Measurements from ENCODE around the gene CNNM4.

Gene CNNM4

DNA sequence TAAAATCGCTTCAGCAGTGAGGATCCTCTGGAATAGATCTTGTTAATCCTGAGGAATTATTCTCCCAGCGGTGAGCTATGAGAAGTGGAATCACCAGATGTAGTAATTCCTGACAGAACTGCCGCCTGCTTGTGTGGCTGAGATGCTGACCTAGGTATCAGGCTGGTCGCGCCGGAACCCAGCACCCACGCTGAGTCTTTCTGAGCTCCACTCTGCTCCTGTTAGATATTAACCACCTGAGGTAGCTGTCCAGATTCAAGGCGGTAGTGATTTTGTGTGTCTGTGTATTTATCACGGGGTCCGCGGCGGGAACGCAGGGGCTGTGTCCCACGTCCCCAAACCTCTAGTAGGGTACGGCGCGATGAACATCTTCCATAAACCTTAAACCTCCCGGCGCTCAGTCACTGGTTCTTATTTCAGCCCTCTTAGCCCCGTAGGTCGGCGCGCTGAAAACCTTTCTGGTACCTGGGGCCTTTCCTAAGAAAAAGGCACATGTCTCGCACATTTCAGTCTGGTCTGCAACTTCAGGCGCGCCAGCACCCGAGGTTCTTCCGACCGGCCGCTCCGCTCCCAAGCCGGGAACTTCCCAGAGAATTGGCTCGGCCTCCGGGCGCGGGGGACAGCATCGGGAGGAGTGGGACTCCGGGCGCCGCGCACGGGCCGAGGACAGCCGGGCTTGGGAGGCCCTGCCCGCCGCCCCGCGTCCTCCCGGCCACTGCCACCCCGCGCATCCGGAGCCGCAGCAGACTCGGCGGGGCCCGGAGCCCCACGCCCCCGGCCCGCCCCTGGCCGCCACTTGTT is 54.8 kb downstream of the CNNM4 start:
- DNase-seq, result peak in 3 of 6 experiments; percentile 37 to 76 (median 67)

DNA sequence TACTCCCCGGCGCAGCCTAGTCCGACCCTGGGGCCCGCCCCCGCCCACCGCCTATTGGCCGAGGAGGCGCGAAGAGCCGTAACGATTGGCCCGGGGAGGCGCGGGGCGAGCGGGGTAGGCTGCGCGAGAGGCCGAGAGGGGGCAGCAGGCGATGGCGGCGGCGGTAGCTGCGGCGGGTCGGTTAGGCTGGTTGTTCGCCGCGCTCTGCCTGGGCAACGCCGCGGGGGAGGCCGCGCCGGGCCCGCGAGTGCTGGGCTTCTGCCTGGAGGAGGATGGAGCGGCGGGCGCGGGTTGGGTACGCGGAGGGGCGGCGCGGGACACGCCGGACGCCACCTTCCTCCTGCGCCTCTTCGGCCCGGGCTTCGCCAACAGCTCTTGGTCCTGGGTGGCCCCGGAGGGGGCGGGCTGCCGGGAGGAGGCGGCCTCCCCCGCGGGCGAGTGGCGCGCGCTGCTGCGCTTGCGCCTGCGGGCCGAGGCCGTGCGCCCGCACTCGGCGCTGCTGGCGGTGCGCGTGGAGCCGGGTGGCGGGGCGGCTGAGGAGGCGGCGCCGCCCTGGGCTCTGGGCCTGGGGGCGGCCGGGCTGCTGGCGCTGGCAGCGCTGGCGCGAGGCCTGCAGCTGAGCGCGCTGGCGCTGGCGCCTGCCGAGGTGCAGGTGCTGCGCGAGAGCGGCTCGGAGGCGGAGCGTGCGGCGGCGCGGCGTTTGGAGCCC is 55.6 kb downstream of the CNNM4 start, which contains the start of gene CNNM3:
TSS of gene CNNM3 (plus strand) at position 142 of the 709 bp plus-strand sequence. CDS start at position 152, 10 bp downstream.
- peak; percentile 86 to 93 (median 91) for DNase-seq

DNA sequence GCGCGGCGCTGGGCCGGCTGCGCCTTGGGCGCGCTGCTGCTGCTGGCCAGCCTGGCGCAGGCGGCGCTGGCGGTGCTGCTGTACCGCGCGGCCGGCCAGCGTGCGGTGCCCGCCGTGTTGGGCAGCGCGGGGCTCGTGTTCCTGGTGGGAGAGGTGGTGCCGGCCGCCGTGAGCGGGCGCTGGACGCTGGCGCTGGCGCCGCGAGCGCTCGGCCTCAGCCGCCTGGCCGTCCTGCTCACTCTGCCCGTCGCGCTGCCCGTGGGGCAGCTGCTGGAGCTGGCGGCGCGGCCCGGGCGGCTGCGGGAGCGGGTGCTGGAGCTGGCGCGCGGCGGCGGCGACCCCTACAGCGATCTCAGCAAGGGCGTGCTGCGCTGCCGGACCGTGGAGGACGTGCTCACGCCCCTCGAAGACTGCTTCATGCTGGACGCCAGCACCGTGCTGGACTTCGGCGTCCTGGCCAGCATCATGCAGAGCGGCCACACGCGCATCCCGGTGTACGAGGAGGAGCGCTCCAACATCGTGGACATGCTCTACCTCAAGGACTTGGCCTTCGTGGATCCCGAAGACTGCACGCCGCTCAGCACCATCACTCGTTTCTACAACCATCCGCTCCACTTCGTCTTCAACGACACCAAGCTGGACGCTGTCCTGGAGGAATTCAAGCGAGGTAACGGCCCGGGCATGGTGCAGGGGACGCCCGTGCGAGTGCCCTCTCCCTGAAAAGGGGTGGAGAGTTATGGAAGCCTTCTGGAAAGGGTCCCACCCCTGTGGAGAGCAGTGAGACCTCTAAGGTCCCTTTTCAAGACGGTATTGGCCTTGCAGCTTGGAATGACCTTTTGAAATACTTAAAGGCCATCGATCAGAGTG is 56.4 kb downstream of the CNNM4 start:
- peak in 1 of 6 experiments; percentile 33 for DNase-seq

DNA sequence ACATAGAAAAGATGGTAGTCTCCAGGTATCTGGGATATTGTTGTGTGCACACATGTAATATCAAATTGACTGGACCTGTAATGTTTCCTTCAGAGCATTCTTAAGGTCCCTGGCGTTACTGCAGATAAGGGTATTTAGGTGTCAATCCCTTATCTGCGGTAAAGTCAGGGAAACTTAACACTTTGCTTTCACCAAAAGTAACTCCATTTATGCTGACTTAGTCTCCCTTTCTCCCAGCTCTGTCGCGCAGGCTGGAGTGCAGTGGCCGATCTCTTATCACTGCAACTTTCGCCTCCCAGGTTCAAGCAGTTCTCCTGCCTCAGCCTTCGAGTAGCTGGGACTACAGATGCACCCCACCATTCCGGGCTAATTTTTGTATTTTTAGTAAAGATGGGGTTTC is 57.2 kb downstream of the CNNM4 start:
- no peak for DNase-seq

DNA sequence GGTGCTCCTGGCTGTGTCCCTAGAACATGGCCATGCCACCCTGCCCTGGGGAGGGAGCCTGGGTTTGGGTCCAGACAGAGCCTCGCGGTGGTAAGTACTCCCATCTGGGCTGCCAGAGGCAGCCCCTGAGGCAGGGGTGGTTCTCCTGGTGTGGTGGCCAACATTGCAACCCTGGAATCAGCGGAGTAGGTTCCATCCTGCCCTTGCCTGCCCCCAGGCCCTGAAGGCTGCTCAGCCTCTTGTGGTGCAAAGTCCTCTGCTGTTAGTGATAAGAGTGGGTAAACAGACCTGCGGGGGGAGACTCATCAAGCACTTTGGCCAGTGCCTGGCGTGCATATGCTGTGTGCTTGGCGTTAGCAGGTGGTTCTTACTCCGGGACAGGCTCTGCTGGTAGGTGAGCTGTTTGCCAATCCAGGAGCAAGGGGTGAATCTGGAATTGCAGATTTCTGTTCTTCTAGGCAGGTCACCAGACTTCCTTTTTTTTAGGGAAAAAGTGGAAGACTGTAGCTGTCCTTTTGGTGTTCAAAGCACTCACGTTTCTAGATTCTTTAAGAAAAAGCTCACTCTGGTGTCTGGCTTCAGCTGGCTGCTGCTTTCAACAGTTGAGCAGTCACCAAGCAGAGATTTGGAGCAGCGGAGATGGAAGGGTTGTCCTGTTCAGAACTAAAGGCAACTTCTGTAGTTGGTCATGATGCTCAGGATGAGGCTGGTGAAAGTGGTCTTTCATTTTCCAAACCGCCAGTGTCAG is 58.6 kb downstream of the CNNM4 start:
- no peak for DNase-seq

DNA sequence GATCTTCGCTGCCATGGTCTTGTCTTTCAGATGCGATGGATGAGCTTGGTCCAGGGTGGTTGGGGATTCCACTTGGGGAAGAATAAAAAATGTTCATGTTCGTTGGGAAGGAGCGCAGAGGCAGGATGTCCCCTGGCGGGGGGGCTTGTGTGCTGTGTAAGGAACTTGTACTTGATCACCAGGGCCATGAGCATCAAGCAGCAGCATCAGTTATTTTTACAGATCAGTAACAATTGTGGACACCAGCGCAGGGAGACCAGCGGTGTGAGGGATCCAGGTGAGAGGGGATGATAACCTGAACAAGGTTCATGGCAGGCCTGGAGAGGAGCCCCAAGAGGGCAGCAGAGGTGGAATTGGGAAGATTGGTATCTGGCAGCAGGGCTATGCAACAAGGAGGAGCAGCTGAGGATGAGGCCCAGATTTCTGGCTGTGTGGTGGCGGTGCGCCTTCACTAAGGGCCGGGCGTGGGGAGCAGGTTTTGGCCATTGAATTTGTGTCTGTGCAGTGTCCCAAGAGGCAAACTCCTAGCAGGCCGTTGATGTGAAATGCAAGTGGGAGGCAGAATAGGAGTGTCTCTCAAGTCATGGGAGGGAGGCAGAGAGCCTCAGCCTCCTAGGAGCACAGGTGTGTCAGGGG is 59.3 kb downstream of the CNNM4 start:
- no peak for DNase-seq

DNA sequence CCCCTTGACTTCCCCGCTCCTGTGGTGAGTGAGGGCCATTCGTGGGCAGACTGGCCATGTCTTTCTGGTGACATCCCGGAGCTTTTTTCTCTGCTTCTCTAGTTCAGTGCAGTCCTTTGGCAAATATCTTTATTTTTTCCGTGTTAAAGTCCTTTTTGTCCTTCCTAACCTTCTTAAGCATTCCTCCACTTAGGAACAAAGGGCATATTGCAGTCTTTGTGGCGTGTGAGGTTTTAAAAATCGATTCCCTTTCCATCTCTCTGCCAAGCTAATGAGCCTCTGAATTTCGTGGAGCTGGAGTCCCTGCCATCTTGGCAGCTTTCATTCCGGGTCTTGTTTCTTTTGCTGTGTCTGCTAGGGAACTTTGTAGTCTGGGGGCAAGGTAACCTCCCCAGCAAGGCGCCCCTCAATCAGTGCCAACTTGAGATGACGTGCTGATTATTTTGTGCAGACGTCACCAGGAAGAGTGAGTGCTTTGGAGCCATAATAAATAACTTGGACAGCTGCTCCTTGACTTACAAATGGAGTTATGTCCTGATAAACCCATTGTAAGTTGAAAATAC is 60.5 kb downstream of the CNNM4 start:
- DNase-seq, result no peak

DNA sequence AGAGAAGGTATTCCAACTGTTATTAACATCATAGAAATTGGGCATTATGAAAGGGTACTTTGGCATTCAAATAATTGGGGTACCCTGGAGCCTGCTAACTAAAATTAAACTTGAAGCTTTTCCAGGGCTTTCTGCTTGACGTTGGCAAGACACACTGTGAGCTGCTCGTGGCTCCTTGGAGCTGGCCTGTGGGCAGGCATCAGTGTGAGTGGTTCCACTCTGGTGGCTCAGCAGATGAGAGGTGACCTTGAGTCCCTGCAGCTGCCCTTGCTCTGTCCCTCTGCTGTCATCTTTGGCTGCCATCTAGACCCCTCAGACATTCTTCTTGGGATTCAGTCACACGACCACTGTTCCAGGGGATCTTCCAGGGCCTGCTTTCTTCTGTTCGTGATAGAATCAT is 62.1 kb downstream of the CNNM4 start:
- no peak for DNase-seq

DNA sequence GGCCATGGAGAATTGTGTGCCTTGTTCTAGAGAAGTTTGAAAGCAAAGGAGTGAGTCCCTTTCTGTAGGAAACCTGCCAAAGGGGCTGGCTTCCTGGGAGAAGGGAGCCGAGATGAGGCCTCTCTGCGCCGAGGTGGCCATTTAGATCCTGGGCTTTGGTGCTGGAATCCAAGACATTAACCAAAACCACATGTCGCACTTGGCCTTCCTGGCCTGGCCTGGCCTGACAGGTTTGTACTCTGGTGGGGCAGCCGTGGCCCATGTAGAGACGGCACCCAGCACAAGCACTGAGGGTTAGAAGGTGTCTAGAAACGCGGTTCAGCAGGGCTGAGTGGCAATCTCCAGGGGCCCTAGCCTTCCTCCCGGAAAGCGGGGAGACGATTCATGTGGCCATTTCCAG is 62.5 kb downstream of the CNNM4 start:
- DNase-seq, result no peak

DNA sequence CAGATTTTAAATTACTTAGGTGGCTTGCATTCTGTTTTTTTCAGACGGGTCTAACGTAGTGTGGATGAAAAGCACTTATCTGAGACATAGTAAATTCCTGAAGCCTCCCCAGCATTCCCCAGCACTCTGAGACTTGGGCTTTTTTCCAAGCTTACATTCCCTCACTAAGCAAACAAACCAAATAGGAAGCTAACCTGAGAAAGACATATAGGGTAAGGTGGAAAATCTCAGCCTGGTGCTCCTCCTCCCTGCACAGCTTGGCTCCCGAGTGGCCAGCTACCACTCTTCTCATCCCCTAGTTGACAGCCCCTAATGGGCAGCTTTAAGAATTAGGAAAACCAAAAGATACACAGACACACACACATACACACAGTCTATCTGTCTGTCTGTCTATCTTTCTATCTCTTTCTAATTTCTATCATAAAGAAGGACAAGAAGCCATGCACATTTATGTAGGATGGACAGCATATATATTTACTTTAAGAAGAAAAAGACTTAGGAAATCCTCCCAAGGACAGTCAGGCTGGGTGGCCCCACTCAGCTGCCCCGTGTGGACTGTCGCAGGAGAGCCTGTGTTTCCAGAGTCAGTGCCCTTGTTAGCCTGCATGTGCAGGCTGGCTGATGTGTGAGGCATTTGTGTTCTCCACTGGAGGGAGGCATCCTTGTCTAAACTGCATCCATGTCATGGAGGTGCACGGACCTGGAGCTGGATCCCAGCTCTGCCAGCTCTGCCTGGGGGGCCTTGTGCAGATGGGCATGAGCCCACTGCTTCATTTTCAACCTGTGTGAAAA is 63.6 kb downstream of the CNNM4 start:
- no peak for DNase-seq

DNA sequence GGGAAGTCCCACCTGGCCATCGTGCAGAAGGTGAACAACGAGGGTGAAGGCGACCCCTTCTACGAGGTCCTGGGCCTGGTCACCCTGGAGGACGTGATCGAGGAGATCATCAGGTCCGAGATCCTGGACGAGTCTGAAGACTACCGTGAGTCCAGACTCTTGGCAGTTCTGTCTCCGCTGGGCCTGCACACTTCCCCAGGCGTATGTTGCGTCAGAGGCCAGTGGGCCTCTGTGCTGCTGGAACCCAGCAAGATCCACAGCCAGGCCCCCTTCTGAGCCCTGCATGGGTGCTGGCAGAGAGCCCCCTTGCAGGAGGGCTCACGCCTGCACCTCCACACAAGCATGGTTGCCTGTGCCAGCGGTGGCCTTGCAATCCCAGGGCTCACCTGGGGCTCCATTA is 64.4 kb downstream of the CNNM4 start:
- no peak for DNase-seq

DNA sequence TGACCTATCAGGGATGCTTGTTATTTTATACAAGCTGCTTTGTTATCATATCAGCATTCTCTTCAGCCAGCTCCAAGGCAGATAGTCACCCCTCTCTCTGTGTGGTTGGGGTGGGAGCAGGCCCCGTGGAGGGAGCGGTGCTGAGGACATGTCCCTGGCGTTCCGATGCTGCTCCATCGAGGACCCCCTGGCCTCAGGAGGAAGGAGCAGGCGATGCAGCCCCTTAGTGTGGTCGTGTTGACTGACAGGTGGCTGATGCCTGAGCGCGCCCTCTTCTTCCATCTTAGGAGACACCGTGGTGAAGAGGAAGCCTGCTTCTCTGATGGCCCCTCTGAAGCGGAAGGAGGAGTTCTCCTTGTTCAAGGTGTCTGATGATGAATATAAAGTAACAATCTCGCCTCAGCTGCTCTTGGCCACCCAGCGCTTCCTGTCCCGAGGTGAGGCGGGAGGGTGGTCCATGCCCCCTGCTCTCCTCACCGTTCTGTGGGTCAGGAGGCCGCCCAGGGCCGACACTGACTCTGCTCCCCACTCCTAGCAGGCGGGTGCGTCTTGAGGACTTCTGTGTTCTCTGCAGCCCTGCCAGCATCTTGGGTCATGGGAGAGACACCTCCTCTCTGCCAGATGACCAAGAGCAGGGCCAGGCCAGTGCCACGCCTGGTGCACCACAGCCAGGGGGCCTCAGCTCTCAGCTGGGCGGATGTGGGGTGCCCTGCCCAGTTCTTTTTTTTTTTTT is 66.0 kb downstream of the CNNM4 start:
- no peak for DNase-seq

DNA sequence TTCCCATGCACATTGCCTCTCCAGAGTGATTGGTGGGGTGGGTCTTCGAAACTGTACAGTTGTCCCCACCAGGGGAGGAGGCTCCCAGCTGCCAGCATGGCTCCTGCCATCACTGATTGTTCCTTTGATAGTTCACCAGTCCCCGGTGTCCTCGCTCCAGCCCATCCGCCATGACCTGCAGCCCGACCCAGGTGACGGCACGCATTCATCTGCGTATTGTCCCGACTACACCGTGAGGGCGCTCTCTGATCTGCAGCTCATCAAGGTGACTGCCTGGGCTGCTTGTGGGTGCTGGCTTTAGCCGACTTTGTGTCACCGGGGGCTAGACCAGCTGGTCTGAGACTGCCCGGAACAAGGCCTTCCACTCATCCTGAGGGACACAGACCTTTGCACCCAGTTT is 67.7 kb downstream of the CNNM4 start:
- DNase-seq, result no peak

DNA sequence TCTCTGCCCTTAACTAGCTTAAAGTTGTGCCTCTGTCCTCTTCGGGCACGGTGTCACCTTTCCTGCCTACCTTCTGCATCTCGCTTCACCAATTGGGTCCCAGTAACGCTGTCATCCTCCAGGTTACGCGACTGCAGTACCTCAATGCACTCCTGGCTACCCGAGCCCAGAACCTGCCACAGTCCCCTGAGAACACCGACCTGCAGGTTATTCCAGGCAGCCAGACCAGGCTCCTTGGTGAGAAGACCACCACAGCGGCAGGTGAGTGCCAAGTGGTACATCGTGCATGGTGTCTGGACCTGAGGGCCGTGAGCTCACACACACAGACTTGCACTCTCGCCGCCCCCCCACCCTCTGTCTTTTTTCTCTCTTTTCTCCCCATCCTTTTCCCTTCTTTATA is 68.2 kb downstream of the CNNM4 start:
- DNase-seq, result no peak

DNA sequence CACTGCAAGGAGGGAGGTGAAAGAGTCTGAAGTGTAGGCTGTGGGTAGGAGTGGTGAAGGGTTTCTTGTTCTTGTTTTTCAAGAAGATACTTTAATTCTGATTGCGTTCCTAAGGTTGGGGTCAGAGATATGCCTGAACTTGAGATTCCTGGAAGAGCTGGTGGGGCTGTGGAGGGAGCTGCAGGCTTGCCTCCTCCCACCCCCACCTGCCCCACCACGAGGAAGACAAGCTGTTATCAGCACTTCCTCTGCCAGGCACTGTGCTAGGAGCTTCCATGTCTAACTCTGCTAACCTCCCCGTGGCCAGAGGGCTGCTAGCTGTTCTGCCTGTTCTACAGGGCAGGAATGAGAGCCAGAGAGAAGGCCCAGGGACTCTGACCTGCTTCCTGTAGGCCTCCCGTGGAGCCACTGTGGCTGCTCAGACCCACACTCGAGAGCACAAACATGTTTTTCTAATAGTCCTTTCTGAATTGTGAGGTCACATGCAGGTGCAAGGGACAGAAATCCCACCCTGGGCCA is 69.4 kb downstream of the CNNM4 start:
- DNase-seq, result no peak

DNA sequence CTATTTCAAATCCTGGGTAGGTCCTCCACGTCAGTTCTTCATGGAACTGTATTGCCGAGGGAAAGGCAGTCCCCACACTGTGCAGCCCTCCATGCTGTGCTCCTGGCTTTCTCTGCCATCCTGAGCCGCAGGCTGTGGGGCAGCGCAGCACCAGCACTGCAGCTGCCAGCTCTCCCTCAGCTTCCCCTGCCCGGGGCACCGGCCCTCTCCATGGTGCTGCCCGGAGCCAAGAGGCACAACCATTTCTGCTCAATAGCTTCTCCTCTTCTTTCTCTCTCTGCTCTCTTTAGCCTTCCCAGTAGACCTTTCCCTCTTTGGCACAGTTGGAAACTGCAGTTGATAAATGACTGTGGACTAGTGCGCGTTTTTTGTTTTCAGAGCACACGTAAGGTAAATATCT is 71.0 kb downstream of the CNNM4 start:
- DNase-seq, result no peak

DNA sequence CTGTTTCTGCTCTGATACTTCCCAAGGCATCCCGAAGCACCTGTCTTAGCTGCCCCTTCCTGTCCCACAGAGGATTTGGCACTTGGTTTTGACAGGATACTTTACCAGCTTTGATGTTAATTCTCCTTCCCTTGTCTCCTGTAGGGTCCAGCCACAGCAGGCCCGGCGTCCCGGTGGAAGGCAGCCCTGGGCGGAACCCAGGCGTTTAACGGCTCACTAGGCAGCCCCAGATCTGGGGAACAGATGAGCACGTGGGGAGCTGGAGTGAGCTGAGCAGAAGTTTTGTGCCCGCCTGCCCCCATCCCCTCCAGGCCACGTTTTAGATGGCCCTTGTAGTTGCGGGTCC is 71.7 kb downstream of the CNNM4 start:
- DNase-seq, result no peak

DNA sequence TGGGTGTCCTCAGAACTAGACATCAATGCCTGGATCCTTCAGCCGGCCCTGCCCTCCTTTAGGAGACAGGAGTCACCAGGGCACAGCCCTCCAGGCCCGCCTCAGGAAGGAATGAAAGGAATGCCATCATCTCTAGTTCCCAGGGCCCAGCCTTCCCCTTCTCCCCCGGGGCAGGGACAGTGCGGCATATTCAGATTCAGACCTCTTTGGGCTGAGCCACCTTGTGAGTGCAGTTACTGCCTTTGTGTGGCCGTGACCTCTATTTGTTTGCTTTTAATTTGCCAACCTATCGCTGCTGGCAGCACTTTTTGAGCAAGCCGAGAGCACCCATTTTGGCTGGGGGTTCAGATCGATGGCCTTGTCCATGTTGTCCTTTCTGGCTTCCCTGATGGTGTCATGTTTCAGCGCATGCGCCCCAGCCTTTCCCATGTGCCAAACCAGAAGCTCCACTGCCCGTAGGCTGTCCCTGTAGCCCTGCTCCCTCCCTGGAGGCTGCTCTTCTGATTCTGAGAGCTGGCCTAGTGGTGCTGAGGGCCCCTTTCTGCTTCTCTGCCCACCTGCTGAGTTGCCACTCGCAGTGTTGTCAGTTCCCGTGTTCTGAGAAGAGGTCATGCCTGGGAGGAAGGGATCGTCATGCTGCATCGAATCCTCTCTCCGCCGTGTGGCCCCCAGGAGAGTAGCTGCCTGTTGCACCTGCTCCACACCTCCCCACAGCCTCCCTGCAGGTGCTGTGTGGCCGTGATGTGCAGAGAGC is 72.2 kb downstream of the CNNM4 start:
- DNase-seq, result no peak

DNA sequence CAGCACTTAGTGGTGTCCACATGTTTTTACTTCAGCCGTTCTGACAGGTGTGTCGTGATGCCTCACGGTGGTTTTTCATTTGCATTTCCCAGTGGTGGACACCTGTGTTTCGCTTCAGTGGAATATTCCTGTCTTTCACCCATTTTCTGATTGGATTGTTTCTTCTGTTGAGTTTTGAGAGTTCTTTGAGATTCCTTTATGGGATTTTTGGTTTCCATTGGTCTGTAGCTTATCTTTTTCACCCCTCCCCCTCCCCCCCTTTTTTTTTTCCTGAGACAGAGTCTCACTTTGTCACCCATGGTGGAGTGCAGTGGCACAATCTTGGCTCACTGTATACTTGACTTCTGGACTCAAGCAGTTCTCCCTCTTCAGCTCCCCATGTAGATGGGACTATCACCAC is 75.1 kb downstream of the CNNM4 start:
- no peak for DNase-seq

All from stimulated activated naive CD4-positive, alpha-beta T cell (primary cell).